Psoas muscle (tissue), 8 donors: ENCODE data around the gene PSMG1. TPM values are rescaled to one million over a fixed set of nuclear protein-coding genes. Genes with fewer than 3 reads are reported as not detected.

Experiments
- ATAC-seq, 4 donors: fragments of 200-7000 bp; cut with Tn5 transposase; one replicate each; pipeline ENCODE4 v1.9.1; 2020; ENCODE audit warnings: moderate library complexity in 3 of 4, mild to moderate bottlenecking in 2 of 4
- DNase-seq, 2 donors: peaks; one replicate each; pipeline ENCODE4 v3.0.0-alpha.2; 2020
- H3K27ac ChIP-seq: fragments of 200-600 bp; one replicate; pipeline ENCODE4 v1.8.0; 2022
- H3K27me3 ChIP-seq, 3 donors: fragments of 200-600 bp in 1 of 3; one replicate each; pipeline versions ENCODE4 v1.6.1 to v1.8.0; 2013 to 2022; ENCODE audit warnings: low read length in 2 of 3, mild to moderate bottlenecking in 2 of 3, moderate library complexity in 1 of 3; ENCODE audit not compliant: insufficient read depth in 3 of 3
- H3K36me3 ChIP-seq, 2 donors: fragments of 200-600 bp in 1 of 2; one replicate each; pipeline versions ENCODE4 v1.6.1 to v1.8.0; 2013 to 2022; ENCODE audit warnings: low read depth in 1 of 2, mild to moderate bottlenecking in 1 of 2, moderate library complexity in 1 of 2; ENCODE audit not compliant: insufficient read depth in 1 of 2
- H3K4me1 ChIP-seq: fragments of 200-600 bp; one replicate; pipeline ENCODE4 v1.8.0; 2022
- H3K4me3 ChIP-seq: fragments of 200-600 bp; one replicate; pipeline ENCODE4 v1.8.0; 2022; ENCODE audit warnings: mild to moderate bottlenecking
- H3K9me3 ChIP-seq: fragments of 200-600 bp; one replicate; pipeline ENCODE4 v1.8.0; 2022
- WGBS, 3 donors: extraction: QIAGEN DNeasy Blood & Tissue Kit; methylation state at CpG; one replicate each; pipeline versions ENCODE4 v1.1.6 to v1.1.7; 2013; 5-methylcytosine and 5-hydroxymethylcytosine counted together
- intact Hi-C, 2 donors: fragments of 100-400 bp; cut with DNase I; formaldehyde crosslinking; loops; one replicate each; pipeline versions ENCODE4 v1.11.0 to v1.14.2; 2022
- polyA plus RNA-seq, 3 donors: library from polyadenylated mRNA; stranded (reverse); fragments of 200-250 nt; gene quantifications; one replicate each; pipeline ENCODE4 v1.2.3, GENCODE V29; 2013
- total RNA-seq, 4 donors: library from RNA; stranded (reverse); fragmentation: NEBNext Ultra II Directional in 2 of 4; extraction: Animal tissue kit (Norgen Biotek cat#: 25700) in 2 of 4; gene quantifications; one replicate each; pipeline versions ENCODE4 v1.2.1 to v1.2.4, GENCODE V29; 2021 to 2023
- TF ChIP-seq, protein P1 (sequence below): fragments of 200-600 bp; IDR thresholded peaks from one replicate; pipeline ENCODE4 v1.8.0; 2022; ENCODE audit warnings: antibody characterized with exemption
- donor health status: healthy with polysubstance abuse.
- donor health status: DM: no; HTN: no; CAD: no; lungs with moderate emphysema.
- donor health status: Bipolar disorder and iron deficiency.
- donor health status: healthy.
- donor health status: DM: yes; HTN: yes; CAD: no.
- donor health status: DM: no; HTN: no; CAD: no.
- donor health status: DM: no; HTN: no; CAD: no.
- donor health status: DM: yes; HTN: yes; CAD: no.

Gene PSMG1
- total and polyA plus RNA-seq, 7 donors: 20.5 to 52.1 (median 44.0) TPM

DNA sequence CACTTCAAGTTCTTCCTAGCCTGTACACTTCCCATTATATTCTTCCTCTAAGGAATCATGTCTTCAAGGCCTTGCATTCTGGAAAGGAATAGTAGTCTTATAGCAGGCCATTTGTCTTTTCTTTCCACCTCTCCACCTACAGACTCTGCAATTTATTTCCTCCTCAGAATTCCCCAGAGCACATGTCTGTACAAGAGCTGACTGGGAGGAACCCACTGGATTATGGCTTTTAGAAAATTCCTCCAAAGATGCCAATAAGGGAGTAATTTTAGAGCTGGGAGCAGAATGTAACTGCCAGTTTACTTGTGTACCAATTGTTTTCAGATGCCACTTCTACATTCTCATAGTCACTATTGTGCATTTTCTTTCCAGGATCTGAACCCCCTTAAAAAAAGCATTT lies 3.4 kb upstream of the PSMG1 start:
- ATAC-seq: no peak
- Histone ChIP-seq H3K36me3 (peaks cover 0 to 1% of the 10 kb centered on the region in 2 donors), H3K9me3 (no peaks in the 10 kb centered on the region), H3K27ac (no peak overlapping the region), H3K4me3 (no peak overlapping the region), H3K27me3 (no peaks in the 10 kb centered on the region), H3K4me1 (peaks cover 24% of the 10 kb centered on the region)
- intact Hi-C loops: loop anchor here in 1 of 2 donors (10.0 kb wide), 1 partner anchor 198 kb away; a partner anchor contains a TSS
- DNase-seq: no peak
- TF ChIP-seq, protein P1, sequence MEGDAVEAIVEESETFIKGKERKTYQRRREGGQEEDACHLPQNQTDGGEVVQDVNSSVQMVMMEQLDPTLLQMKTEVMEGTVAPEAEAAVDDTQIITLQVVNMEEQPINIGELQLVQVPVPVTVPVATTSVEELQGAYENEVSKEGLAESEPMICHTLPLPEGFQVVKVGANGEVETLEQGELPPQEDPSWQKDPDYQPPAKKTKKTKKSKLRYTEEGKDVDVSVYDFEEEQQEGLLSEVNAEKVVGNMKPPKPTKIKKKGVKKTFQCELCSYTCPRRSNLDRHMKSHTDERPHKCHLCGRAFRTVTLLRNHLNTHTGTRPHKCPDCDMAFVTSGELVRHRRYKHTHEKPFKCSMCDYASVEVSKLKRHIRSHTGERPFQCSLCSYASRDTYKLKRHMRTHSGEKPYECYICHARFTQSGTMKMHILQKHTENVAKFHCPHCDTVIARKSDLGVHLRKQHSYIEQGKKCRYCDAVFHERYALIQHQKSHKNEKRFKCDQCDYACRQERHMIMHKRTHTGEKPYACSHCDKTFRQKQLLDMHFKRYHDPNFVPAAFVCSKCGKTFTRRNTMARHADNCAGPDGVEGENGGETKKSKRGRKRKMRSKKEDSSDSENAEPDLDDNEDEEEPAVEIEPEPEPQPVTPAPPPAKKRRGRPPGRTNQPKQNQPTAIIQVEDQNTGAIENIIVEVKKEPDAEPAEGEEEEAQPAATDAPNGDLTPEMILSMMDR: no peak

- intact Hi-C loops: loop anchor here in 1 of 2 donors (10.0 kb wide), 1 partner anchor 200 kb away; a partner anchor contains a TSS
- ATAC-seq (no peak), DNase-seq (no peak)
- TF ChIP-seq, protein P1: no peak
- Histone ChIP-seq H3K27me3 (no peaks in the 10 kb centered on the region), H3K36me3 (peaks cover 0 to 9% of the 10 kb centered on the region in 2 donors), H3K27ac (no peak overlapping the region), H3K4me1 (peaks cover 24% of the 10 kb centered on the region), H3K9me3 (no peaks in the 10 kb centered on the region), H3K4me3 (no peak overlapping the region)
- 78 to 95% (median 83%) methylated on average over 2 of the region's 2 CpGs for WGBS, 3 donors
Measured at GRCh38 chr21:39185157-39185556, 1.9 kb upstream of the PSMG1 start.

DNA sequence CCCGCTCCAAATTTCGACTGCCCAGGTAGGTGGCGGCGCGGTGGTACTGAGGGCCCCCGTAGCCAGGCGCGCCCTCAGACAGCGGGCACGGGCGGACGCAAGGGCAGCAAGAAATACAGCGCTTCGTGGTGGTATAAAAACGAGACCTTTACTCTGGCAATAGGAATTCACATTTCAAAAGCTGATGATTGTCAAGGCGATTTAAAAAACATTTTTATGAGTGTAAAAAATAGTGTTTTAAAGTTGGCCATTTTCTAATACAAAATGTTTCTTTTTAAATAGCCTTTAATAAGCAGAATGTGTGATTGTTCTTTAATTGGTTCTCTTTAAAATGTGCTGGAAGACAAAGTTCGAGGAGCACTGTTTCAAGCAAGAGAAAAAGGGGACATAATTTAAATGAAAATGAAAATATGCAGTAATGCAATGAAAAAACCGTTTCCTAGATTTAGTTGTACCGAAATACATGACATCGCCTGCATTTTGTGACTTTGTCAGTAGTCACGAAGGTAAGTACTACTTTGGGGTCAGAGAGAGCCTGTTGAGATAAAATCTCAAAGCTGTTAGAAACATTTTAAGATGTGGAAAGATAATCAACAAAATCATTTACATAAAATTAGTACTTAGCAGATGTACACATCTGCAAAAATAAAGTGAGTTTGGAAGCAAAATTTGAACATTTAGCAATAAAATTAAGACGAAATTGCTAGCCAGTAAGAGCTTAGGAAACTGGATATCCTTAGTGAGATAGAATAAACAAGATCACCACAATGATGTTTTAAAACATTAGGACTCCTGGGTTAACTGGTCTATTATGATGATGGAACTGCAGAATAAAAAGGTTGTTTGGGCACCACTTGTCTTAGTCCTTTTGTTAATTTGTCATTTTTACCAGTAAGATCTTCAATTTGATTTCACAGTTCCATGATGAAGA lies 1.1 kb upstream of the PSMG1 start:
- Histone ChIP-seq H3K9me3 (no peaks in the 10 kb centered on the region), H3K36me3 (peaks cover 0 to 16% of the 10 kb centered on the region in 2 donors), H3K4me1 (peaks cover 24% of the 10 kb centered on the region), H3K27ac (peak overlapping the region; percentile 92), H3K4me3 (peak overlapping the region; percentile 77), H3K27me3 (no peaks in the 10 kb centered on the region)
- TF ChIP-seq, protein P1: no peak
- intact Hi-C loops: loop anchor here in 1 of 2 donors (10.0 kb wide), 1 partner anchor 200 kb away; a partner anchor contains a TSS
- DNase-seq (no peak), ATAC-seq (no peak)
- WGBS, 3 donors: 4 to 7% (median 7%) methylated on average over 22 of the region's 22 CpGs

DNA sequence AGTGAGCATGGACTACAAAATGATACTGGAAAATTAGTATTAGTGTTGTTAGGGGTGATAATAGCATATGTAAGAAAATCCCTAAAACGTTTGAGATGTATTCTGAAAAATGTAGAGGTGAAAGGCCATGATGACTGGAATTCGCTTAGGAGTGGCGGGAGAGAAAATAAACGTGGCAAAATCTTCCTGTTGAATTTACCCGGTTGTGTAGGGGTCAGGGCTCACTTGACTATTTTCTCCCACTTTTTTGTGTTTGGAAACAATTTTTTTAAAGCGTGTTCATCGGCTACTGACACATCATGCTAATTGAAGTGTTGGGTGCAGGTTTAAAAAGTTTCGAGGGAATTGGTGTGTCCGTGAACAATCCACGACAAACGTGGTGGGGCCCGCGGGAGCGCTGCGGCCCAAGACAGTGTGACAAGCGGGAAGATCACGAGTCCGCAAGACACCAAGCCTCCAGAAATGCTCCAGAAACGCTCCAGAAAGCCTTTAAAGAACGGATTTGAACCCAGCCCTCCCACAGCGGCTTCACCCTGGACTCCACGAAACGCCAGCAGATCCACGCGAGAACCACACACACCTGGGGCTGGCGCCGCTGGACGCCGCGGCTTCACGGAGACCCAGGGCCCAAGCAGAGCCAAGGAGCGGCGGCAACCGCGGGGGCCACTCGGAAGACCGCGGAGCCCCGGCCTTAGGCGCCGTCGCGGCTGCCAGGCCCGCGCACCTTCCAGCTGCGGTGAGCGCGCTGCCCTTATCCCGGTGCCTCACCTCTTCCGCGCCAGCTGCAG lies 573 bp downstream of the PSMG1 start:
- 2 to 5% (median 3%) methylated on average over 47 to 51 of the region's 51 CpGs for WGBS, 3 donors
- Histone ChIP-seq H3K27me3 (no peaks in the 10 kb centered on the region), H3K36me3 (peaks cover 0 to 25% of the 10 kb centered on the region in 2 donors), H3K4me1 (peaks cover 26% of the 10 kb centered on the region), H3K9me3 (no peaks in the 10 kb centered on the region), H3K27ac (peak overlapping the region; percentile 92), H3K4me3 (peak overlapping the region; percentile 77)
- TF ChIP-seq, protein P1: no peak
- intact Hi-C loops: loop anchor here in 1 of 2 donors (10.0 kb wide), 1 partner anchor 202 kb away; a partner anchor contains a TSS
- ATAC-seq: peak in 2 of 4 donors; percentile 20 to 27
- no peak for DNase-seq
